MM.1S (cell line): Measurements from ENCODE around the gene THG1L.

Source experiments
- DNase-seq: peaks from one replicate; pipeline ENCODE4 v3.0.0-alpha.2; 2015
- H2AFZ ChIP-seq: fragments of 300-600 bp; sonication (generic); 2 replicates; pipeline ENCODE4 v1.6.0; 2016; ENCODE audit warnings: antibody characterized with exemption, low read length
- H3F3A ChIP-seq: fragments of 300-600 bp; sonication (generic); 2 replicates; pipeline ENCODE4 v1.6.1; 2016; ENCODE audit warnings: mild to moderate bottlenecking, antibody characterized with exemption, low read length, moderate library complexity, mixed read lengths; ENCODE audit not compliant: insufficient read depth
- H3K27ac ChIP-seq: fragments of 300-600 bp; sonication (generic); 2 replicates; pipeline ENCODE4 v1.5.1; 2016; ENCODE audit warnings: mild to moderate bottlenecking, low read length
- H3K27me3 ChIP-seq: fragments of 300-600 bp; sonication (generic); replicated peaks from 2 replicates; pipeline ENCODE4 v1.6.0; 2016; ENCODE audit warnings: low read length; ENCODE audit not compliant: insufficient read depth
- H3K36me3 ChIP-seq: fragments of 300-600 bp; sonication (generic); replicated peaks from 2 replicates; pipeline ENCODE4 v1.6.1; 2016; ENCODE audit warnings: mild to moderate bottlenecking, low read length, mixed read lengths; ENCODE audit not compliant: insufficient read depth
- H3K4me1 ChIP-seq: fragments of 300-600 bp; sonication (generic); 2 replicates; pipeline ENCODE4 v1.6.1; 2016; ENCODE audit warnings: low read length, mixed read lengths
- H3K4me2 ChIP-seq: fragments of 300-600 bp; sonication (generic); 2 replicates; pipeline ENCODE4 v1.6.0; 2016; ENCODE audit warnings: low read depth, low read length
- H3K4me3 ChIP-seq: fragments of 300-600 bp; sonication (generic); 2 replicates; pipeline ENCODE4 v1.5.1; 2016; ENCODE audit warnings: low read length, mixed read lengths
- H3K79me2 ChIP-seq: fragments of 300-600 bp; sonication (generic); 2 replicates; pipeline ENCODE4 v1.6.1; 2016; ENCODE audit warnings: mixed run types, low read length, mixed read lengths
- H3K9ac ChIP-seq: fragments of 300-600 bp; sonication (generic); 2 replicates; pipeline ENCODE4 v1.6.1; 2016; ENCODE audit warnings: low read length, mixed read lengths
- H3K9me2 ChIP-seq: fragments of 300-600 bp; sonication (generic); replicated peaks from 2 replicates; pipeline ENCODE4 v1.6.1; 2016; ENCODE audit warnings: mild to moderate bottlenecking, low read length, mixed read lengths; ENCODE audit not compliant: insufficient read depth
- H3K9me3 ChIP-seq: fragments of 300-600 bp; sonication (generic); replicated peaks from 2 replicates; pipeline ENCODE4 v1.6.1; 2016; ENCODE audit warnings: mild to moderate bottlenecking, low read length, mixed read lengths; ENCODE audit not compliant: insufficient read depth
- H4K20me1 ChIP-seq: fragments of 300-600 bp; sonication (generic); 2 replicates; pipeline ENCODE4 v1.6.1; 2016; ENCODE audit warnings: mild to moderate bottlenecking, low read length, moderate library complexity, mixed read lengths; ENCODE audit not compliant: insufficient read depth
- EZH2 ChIP-seq: fragments of 300-600 bp; sonication (generic); optimal IDR thresholded peaks from 2 replicates; pipeline ENCODE3; 2017; ENCODE audit warnings: low read depth, mild to moderate bottlenecking, antibody characterized with exemption, low read length, mixed read lengths
- EZH2phosphoT487 ChIP-seq: fragments of 300-600 bp; sonication (generic); IDR thresholded peaks from 2 replicates; pipeline ENCODE4 v1.6.1; 2018; ENCODE audit warnings: antibody characterized with exemption, low read length
- TF ChIP-seq, protein P1 (sequence below): fragments of 300-600 bp; sonication (generic); IDR thresholded peaks from 2 replicates; pipeline ENCODE4 v1.5.1; 2016; ENCODE audit warnings: antibody characterized with exemption, low read length, mixed read lengths

Gene THG1L

GRCh38 chr5:157748760-157749461, 17.7 kb downstream of the THG1L start:
- Histone ChIP-seq H3K4me1 (peaks cover 12% of the 10 kb centered on the region; the same call in 1 of the 2 replicates), H3K4me2 (no peak overlapping the region)
- no peak for DNase-seq

DNA sequence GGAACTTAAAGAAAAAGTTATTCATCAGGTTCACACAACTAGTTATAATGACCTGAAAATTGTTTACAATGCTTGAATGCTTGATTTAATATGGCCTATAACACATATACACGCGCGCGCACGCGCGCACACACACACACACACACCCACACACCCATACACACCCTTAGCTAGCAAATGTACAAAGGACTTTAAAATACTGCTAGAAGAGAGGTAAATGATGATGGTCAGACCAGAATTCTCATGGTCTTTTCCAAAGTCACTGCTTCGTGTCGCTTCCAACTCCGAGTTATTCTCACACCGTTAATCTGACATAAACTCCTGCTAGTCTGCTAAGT, 18.2 kb downstream of the THG1L start:
- H2AFZ ChIP-seq: no peak overlapping the region
- no peak for DNase-seq
- no peaks in the 10 kb centered on the region for H3K27me3 ChIP-seq
- TF ChIP-seq EZH2phosphoT487: no peak
- TF ChIP-seq, protein P1, sequence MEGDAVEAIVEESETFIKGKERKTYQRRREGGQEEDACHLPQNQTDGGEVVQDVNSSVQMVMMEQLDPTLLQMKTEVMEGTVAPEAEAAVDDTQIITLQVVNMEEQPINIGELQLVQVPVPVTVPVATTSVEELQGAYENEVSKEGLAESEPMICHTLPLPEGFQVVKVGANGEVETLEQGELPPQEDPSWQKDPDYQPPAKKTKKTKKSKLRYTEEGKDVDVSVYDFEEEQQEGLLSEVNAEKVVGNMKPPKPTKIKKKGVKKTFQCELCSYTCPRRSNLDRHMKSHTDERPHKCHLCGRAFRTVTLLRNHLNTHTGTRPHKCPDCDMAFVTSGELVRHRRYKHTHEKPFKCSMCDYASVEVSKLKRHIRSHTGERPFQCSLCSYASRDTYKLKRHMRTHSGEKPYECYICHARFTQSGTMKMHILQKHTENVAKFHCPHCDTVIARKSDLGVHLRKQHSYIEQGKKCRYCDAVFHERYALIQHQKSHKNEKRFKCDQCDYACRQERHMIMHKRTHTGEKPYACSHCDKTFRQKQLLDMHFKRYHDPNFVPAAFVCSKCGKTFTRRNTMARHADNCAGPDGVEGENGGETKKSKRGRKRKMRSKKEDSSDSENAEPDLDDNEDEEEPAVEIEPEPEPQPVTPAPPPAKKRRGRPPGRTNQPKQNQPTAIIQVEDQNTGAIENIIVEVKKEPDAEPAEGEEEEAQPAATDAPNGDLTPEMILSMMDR: no peak
- TF ChIP-seq EZH2: no peak
- no peaks in the 10 kb centered on the region for H3F3A ChIP-seq
- H3K9ac ChIP-seq: no peak overlapping the region
- no peaks in the 10 kb centered on the region for H3K36me3 ChIP-seq
- peaks cover 12% of the 10 kb centered on the region; the same call in 1 of the 2 replicates for H3K4me1 ChIP-seq
- H3K79me2 ChIP-seq: peaks cover 17% of the 10 kb centered on the region
- no peaks in the 10 kb centered on the region for H4K20me1 ChIP-seq
- no peaks in the 10 kb centered on the region for H3K9me3 ChIP-seq
- H3K4me3 ChIP-seq: no peak overlapping the region
- H3K9me2 ChIP-seq: no peaks in the 10 kb centered on the region
- no peak overlapping the region for H3K27ac ChIP-seq
- no peak overlapping the region for H3K4me2 ChIP-seq

More at GRCh38 chr5:157748760-157749461, 17.7 kb downstream of the THG1L start:
- Histone ChIP-seq H3K9me2 (no peaks in the 10 kb centered on the region), H3K4me3 (no peak overlapping the region), H3K27me3 (no peaks in the 10 kb centered on the region), H3K9ac (no peak overlapping the region), H3K27ac (no peak overlapping the region), H3F3A (no peaks in the 10 kb centered on the region), H2AFZ (no peak overlapping the region), H3K9me3 (no peaks in the 10 kb centered on the region), H3K79me2 (peaks cover 21% of the 10 kb centered on the region), H3K36me3 (no peaks in the 10 kb centered on the region), H4K20me1 (no peaks in the 10 kb centered on the region)
- TF ChIP-seq EZH2phosphoT487: no peak
- TF ChIP-seq, protein P1: no peak
- no peak for TF ChIP-seq EZH2

- DNase-seq: no peak
Observed at GRCh38 chr5:157750320-157750719, 19.1 kb downstream of the THG1L start.

More at GRCh38 chr5:157750320-157750719, 19.1 kb downstream of the THG1L start:
- TF ChIP-seq EZH2 (no peak), EZH2phosphoT487 (no peak)
- TF ChIP-seq, protein P1: no peak
- no peak overlapping the region for H3K4me3 ChIP-seq
- no peak overlapping the region for H2AFZ ChIP-seq
- no peak overlapping the region for H3K9ac ChIP-seq
- no peaks in the 10 kb centered on the region for H3K36me3 ChIP-seq
- no peak overlapping the region for H3K4me2 ChIP-seq
- H3K27me3 ChIP-seq: no peaks in the 10 kb centered on the region
- H4K20me1 ChIP-seq: no peaks in the 10 kb centered on the region
- H3K9me3 ChIP-seq: no peaks in the 10 kb centered on the region
- peaks cover 6% of the 10 kb centered on the region; the same call in 1 of the 2 replicates for H3K4me1 ChIP-seq
- H3F3A ChIP-seq: no peaks in the 10 kb centered on the region
- no peaks in the 10 kb centered on the region for H3K9me2 ChIP-seq
- H3K79me2 ChIP-seq: peaks cover 8% of the 10 kb centered on the region
- H3K27ac ChIP-seq: no peak overlapping the region
